ENCODE measurements around the gene KCNK3.

GRCh38 chr2:26718949-26719686 is 26.6 kb downstream of the KCNK3 start:
- TF ChIP-seq MAX (IDR thresholded peaks at IDR 0.05; ENCODE audit: low read depth): no peak
- TF ChIP-seq CTCF (IDR thresholded peaks at IDR 0.05): no peak
- no peak for TF ChIP-seq JUND (IDR thresholded peaks at IDR 0.05)
- no peak for TF ChIP-seq POLR2AphosphoS5 (IDR thresholded peaks at IDR 0.05; ENCODE audit: low read depth, low read length)
- TF ChIP-seq USF2 (IDR thresholded peaks at IDR 0.05; ENCODE audit: borderline replicate concordance, low read depth, low read length): no peak
- TF ChIP-seq TAF1 (IDR thresholded peaks at IDR 0.05; ENCODE audit: borderline replicate concordance, low read depth, low read length): no peak
- no peak for TF ChIP-seq IRF3 (IDR thresholded peaks at IDR 0.05; ENCODE audit: low read depth, low read length)
- no peak for TF ChIP-seq FOSL2 (IDR thresholded peaks at IDR 0.05; ENCODE audit: borderline replicate concordance, low read depth)
- no peak for TF ChIP-seq RFX5 (IDR thresholded peaks at IDR 0.05; ENCODE audit: low read length)
- no peak for TF ChIP-seq RAD21 (IDR thresholded peaks at IDR 0.05; ENCODE audit: low read length)
- TF ChIP-seq GATA2 (CRISPR knock-in tag; IDR thresholded peaks at IDR 0.05): no peak
- no peak for TF ChIP-seq NFIC (IDR thresholded peaks at IDR 0.05; ENCODE audit: borderline replicate concordance)
- no peak for TF ChIP-seq ELF1 (IDR thresholded peaks at IDR 0.05)

Data from SK-N-SH (cell line).